HG03066 (cell line): ENCODE measurements around the gene GNGT1.

Experiments
- ATAC-seq: cut with Tn5 transposase; IDR thresholded peaks from one replicate; pipeline ENCODE4 v1.9.1; 2021; ENCODE audit warnings: low read depth; ENCODE audit not compliant: unreplicated experiment

The GNGT1 gene

GRCh38 chr7:93906267-93906666 lies at the start of gene GNGT1:
GNGT1 (plus strand) TSS chr7:93906567; CDS start chr7:93906747, 180 bp downstream.
- no peak for ATAC-seq

DNA sequence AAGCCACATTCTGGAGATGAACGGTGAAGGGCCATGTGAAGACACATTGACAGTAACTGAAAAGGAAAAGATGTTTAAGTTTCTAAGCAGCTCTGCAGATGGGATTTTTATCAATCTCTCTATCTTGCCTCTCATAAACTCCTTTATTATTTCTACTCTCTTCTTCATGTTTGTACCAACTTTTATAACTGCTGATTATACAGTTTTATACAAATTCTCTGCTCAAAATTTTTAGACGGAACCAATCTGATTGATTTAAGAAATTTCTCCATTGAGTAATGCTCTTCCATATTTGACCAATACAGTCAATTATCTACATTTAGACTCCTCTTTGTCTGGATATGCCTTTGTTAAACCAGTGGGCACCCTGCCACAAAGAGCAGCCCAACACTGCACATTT lies 47.5 kb upstream of the GNGT1 start:
- ATAC-seq, result no peak

DNA sequence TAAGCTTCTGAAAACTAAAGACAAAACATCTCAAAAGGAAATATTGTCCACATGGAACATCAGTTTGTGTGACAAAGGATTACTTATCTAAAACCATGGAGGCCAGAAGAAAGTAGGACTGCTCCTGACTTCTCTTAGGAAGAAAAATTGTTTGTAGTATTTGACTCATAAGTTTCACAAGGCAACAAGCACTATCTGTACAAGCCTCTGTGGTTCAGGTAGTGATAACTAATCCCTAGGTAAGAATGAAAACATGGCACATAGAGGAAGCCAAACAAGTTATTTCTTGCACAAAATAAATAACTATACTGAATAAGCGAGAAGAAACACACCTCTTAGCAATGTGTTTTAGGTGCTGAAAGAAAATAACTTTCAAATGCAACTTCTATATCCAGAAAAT lies 46.1 kb upstream of the GNGT1 start:
- no peak for ATAC-seq

DNA sequence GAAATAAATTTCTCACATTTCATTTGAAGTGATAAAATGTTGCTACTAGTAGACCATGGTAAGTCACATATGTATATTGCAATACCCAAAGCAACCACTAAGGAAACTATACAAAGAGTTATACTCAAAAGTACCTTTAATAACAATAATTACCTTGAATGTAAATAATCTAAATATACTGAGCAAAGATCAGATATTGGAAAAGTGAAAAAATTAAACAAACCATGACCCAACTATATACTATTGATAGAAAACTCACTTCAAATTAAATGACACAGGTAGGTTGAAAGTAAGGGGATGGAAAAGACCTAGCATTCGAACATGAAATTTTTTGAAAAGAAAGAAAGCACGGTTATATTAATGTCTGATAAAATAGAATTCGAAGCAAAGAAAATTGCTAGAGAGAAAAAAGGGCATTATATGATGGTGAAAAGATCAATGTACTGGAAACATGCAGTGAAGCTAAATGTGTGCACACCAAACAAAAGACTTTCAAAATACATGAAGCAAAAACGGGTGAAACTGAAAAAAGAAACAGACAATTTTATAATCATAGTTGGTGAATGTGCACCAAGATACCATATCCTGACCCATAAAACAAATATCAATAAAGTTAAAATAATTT lies 44.9 kb upstream of the GNGT1 start:
- ATAC-seq, result no peak

DNA sequence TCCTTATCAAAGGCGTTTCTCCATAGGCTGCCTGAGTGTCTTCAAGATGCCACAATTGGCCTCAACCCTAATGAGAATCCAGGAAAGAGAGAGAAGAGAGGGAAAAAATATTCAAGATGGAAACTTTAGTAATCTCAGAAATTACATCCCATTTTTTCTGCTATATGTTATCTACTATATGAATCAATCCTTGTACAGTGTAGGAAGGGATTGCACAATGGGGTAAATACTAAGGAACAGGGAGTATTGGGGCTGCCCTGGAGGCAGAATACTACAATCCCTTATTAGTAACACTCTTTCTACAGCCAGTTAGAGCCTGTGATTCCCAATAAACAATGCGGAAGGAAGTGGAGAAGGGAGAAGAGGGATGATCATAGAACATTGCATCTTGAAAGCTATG lies 43.7 kb upstream of the GNGT1 start:
- ATAC-seq, result no peak

DNA sequence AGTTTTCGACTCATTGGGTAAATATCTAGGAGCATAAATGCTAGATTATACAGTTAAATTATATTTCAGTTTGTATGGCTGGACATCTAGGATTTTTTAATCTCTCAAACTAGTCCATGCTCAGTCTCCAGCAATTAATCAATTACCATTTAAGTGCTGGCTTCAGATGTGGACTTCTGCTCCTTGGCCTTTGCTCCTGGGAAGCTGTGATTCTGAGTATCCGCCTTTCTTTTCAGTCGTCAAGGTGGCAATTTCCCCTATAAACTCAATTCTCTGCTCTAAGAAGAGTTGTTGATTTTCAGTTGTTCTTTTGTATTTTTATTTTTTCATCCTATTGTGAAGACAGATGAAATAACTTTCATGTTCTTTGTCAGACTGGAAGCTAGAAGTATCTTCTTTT lies 39.5 kb upstream of the GNGT1 start:
- ATAC-seq, result no peak

- ATAC-seq, result no peak
Observed at GRCh38 chr7:93873998-93874574, 32.3 kb upstream of the GNGT1 start.

- ATAC-seq, result no peak
Observed at GRCh38 chr7:93877742-93878141, 28.6 kb upstream of the GNGT1 start.

GRCh38 chr7:93879356-93879755 lies 27.0 kb upstream of the GNGT1 start:
- ATAC-seq, result no peak

DNA sequence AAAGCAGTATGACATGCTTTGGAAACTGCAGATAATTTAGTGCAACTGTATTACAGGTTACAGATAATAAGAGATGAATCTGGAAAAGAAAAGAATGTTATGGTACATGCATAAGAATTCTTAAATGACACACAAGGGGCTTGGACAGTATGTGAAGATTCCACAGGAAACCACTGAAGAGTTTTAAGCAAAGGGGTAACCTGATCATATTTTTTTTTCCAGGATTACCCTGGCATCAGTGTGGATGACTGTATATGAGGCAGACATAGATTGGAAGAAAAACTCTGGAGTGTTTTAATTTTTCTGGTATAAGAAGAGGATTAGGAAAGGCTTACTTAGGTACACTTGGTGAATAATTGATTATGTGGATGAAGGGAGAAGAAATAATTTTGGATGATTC lies 23.9 kb upstream of the GNGT1 start:
- no peak for ATAC-seq

DNA sequence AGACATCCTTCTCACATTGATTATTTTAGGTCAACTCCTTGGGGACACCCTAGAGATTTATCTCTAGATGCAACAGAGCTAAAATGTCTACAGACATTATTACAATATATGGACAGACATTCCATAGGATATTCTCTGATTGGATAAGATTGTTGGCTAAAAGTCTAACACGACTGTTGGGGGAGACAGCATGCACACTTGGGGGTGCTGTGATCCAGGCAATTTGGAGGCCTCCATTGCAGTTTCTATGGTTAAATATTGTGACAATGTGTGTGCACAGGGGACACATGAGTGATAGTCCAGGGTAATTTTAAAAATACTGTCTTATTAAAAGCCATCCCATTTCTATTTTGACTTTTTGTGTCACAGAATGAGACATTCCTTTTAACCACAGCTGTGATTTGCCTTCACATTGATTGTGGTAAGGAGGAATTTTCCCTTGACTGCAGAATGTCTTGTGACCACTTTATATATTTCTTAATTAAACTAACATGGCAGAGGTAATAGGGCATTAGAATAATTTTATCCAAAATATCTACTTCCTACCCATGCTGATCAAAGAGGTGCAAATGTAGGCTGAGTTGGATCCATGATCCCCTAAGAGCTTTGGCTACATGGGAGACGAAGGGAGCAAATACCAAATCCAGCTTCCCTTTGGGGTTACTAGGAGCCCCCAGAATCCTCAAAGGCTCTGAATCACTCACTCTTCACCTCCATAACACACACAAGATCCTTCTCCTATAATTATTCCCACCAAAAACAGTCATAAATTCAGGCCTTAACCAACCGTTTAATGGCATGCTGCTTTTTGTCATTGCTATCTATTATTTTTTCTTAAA lies 23.1 kb upstream of the GNGT1 start:
- no peak for ATAC-seq

- no peak for ATAC-seq
Observed at GRCh38 chr7:93883917-93884345, 22.4 kb upstream of the GNGT1 start.

DNA sequence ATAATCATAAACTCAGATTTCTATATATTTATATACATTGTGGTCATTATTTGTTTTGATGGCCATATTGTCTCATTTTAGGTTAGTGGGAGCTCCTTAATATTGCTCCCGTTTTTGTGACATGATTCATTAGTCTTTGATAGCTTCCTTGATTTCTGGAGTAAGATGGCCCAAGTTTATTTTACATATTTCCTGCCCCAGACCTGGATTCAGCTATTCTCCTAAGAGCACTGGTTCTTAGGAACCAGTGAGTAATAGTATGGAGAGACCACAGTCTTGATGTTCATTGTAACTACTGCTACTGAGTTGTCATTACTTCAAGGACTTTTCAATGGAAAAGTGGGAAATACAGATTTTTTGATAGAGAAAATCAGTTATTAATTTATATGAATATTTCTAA lies 21.8 kb upstream of the GNGT1 start:
- no peak for ATAC-seq

DNA sequence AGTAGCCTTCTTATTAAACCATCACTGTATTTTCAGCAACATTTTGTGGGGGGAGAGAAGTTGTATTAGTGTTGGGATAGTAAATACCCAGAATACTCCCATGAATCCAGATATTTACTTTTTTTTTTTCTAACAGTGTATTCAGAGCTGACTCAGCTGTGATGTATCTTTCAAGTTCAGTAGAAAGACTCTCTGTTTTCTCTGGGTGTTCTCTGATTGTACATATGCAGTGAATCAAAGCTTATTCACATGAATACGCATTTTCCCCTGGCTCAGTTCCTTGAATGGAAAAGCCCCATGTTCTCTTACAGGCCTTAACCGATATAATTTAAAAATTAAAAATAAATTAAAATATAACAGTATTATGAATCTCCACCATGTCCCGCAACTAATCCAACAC lies 17.1 kb upstream of the GNGT1 start:
- no peak for ATAC-seq

DNA sequence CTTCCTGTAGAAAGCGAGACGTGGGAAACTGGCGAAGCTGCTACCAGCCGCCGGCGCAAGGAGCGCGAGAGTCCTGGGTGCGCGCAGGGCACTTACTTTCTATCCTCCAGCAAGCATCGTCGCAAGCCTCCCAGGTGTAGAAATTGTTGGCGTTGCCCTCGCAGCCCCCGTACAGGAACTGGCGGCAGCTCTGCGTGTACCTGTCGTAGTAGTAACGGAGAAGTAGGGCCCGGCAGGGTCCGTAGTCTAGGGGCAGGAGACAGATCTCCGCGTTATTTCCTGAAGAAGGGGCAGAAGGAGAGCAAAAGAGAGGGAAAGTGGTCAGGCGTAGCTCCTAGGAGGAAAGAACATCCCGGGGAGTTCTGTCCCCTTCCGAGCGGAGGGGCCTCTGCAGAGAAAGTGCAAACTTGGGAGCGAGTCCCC lies 16.3 kb upstream of the GNGT1 start:
- ATAC-seq, result peak; percentile 52

- peak; percentile 46 for ATAC-seq
Observed at GRCh38 chr7:93890464-93891068, 15.8 kb upstream of the GNGT1 start, which contains the start of gene TFPI2. TFPI2 (minus strand) TSS chr7:93890753; CDS start chr7:93890678, 75 bp downstream.

GRCh38 chr7:93894426-93894825 lies 11.9 kb upstream of the GNGT1 start:
- ATAC-seq, result no peak

GRCh38 chr7:93894966-93895640 lies 11.3 kb upstream of the GNGT1 start:
- ATAC-seq, result no peak

DNA sequence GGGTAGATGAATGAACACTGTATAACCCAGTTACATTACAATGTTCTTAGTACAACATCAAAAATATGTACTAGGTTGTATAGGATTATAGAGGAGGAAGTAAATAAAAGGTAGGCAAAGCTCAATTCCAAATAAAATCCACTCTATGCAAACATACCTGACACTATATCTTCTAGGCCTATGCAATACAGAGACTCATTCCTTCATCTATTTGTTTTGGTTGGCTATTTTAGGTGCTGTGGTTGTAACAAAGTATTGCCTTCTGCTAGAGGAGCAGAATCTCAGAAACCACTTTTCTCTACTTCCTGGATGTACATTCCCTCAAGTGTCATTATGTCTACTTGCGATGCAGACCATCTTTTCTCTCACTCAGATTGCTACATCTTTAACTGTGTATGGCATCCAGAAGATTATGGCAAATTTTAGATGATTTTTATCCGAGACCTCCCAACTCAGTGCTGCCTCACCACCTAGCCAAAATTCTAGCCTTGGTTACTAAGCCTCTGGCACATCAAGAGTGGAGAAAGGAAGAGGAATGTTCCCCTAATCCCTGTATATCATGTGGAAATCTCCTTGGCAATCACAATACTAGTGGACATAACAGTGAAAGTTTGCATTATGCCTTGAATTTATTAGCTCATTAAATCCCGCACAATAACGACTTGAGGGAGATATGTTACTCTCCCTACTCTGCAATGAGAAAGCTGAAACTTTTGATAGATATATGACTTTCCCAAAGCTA lies 10.3 kb upstream of the GNGT1 start:
- ATAC-seq, result no peak

- ATAC-seq, result no peak
Observed at GRCh38 chr7:93897680-93898079, 8.7 kb upstream of the GNGT1 start.
